Measurements from ENCODE around the gene DCBLD1.

Gene DCBLD1

GRCh38 chr6:117496383-117496990 lies 14.0 kb downstream of the DCBLD1 start:
- Histone ChIP-seq H3K27me3 (ENCODE audit: insufficient read depth, low read length) (no peaks in the 10 kb centered on the region), H3K4me1 (ENCODE audit: control insufficient read depth, insufficient read depth, low read length, unreplicated experiment) (peaks cover 80% of the 10 kb centered on the region), H3K79me2 (ENCODE audit: control insufficient read depth, insufficient read depth, low read length, unreplicated experiment) (peaks cover 80% of the 10 kb centered on the region), H3K27ac (ENCODE audit: low read depth, low read length) (peak overlapping the region; percentile 99), H3K36me3 (ENCODE audit: insufficient read depth, low read length) (no peaks in the 10 kb centered on the region), H2AFZ (ENCODE audit: low read length, unreplicated experiment) (no peak overlapping the region), H3K4me3 (ENCODE audit: low read depth, low read length) (peak overlapping the region; percentile 70)

GRCh38 chr6:117497237-117497636 lies 14.8 kb downstream of the DCBLD1 start:
- Histone ChIP-seq H3K4me3 (ENCODE audit: low read depth, low read length) (peak overlapping the region; percentile 70; the same call in 1 of the 2 replicates), H3K27ac (ENCODE audit: low read depth, low read length) (peak overlapping the region; percentile 99), H3K79me2 (ENCODE audit: control insufficient read depth, insufficient read depth, low read length, unreplicated experiment) (peaks cover 85% of the 10 kb centered on the region), H3K36me3 (ENCODE audit: insufficient read depth, low read length) (no peaks in the 10 kb centered on the region), H3K4me1 (ENCODE audit: control insufficient read depth, insufficient read depth, low read length, unreplicated experiment) (peaks cover 80% of the 10 kb centered on the region), H3K27me3 (ENCODE audit: insufficient read depth, low read length) (no peaks in the 10 kb centered on the region), H2AFZ (ENCODE audit: low read length, unreplicated experiment) (no peak overlapping the region)

- Histone ChIP-seq H2AFZ (ENCODE audit: low read length, unreplicated experiment) (peak overlapping the region; percentile 20), H3K79me2 (ENCODE audit: control insufficient read depth, insufficient read depth, low read length, unreplicated experiment) (peaks cover 84% of the 10 kb centered on the region), H3K27me3 (ENCODE audit: insufficient read depth, low read length) (no peaks in the 10 kb centered on the region), H3K4me3 (ENCODE audit: low read depth, low read length) (peak overlapping the region; percentile 64), H3K27ac (ENCODE audit: low read depth, low read length) (peak overlapping the region; percentile 99), H3K4me1 (ENCODE audit: control insufficient read depth, insufficient read depth, low read length, unreplicated experiment) (peaks cover 80% of the 10 kb centered on the region), H3K36me3 (ENCODE audit: insufficient read depth, low read length) (no peaks in the 10 kb centered on the region)
These were observed 15.7 kb downstream of the DCBLD1 start for GRCh38 chr6:117498159-117498558.

GRCh38 chr6:117501722-117502121 lies 19.2 kb downstream of the DCBLD1 start:
- no peak overlapping the region for H3K4me3 ChIP-seq (ENCODE audit: low read depth, low read length)
- no peak overlapping the region for H2AFZ ChIP-seq (ENCODE audit: low read length, unreplicated experiment)
- H3K79me2 ChIP-seq (ENCODE audit: control insufficient read depth, insufficient read depth, low read length, unreplicated experiment), result peaks cover 60% of the 10 kb centered on the region
- peaks cover 55% of the 10 kb centered on the region for H3K4me1 ChIP-seq (ENCODE audit: control insufficient read depth, insufficient read depth, low read length, unreplicated experiment)
- H3K27me3 ChIP-seq (ENCODE audit: insufficient read depth, low read length), result no peaks in the 10 kb centered on the region
- H3K27ac ChIP-seq (ENCODE audit: low read depth, low read length), result no peak overlapping the region
- peaks cover 6% of the 10 kb centered on the region; the same call in 1 of the 2 replicates for H3K36me3 ChIP-seq (ENCODE audit: insufficient read depth, low read length)

GRCh38 chr6:117502580-117502979 lies 20.1 kb downstream of the DCBLD1 start:
- Histone ChIP-seq H3K79me2 (ENCODE audit: control insufficient read depth, insufficient read depth, low read length, unreplicated experiment) (peaks cover 51% of the 10 kb centered on the region), H3K4me3 (ENCODE audit: low read depth, low read length) (no peak overlapping the region), H3K27me3 (ENCODE audit: insufficient read depth, low read length) (no peaks in the 10 kb centered on the region), H2AFZ (ENCODE audit: low read length, unreplicated experiment) (no peak overlapping the region), H3K27ac (ENCODE audit: low read depth, low read length) (no peak overlapping the region), H3K36me3 (ENCODE audit: insufficient read depth, low read length) (peaks cover 6% of the 10 kb centered on the region; the same call in 1 of the 2 replicates), H3K4me1 (ENCODE audit: control insufficient read depth, insufficient read depth, low read length, unreplicated experiment) (peaks cover 48% of the 10 kb centered on the region)

- H3K36me3 ChIP-seq (ENCODE audit: insufficient read depth, low read length), result peaks cover 6% of the 10 kb centered on the region; the same call in 1 of the 2 replicates
- H2AFZ ChIP-seq (ENCODE audit: low read length, unreplicated experiment), result no peak overlapping the region
- H3K4me1 ChIP-seq (ENCODE audit: control insufficient read depth, insufficient read depth, low read length, unreplicated experiment), result peaks cover 42% of the 10 kb centered on the region
- no peaks in the 10 kb centered on the region for H3K27me3 ChIP-seq (ENCODE audit: insufficient read depth, low read length)
- peaks cover 51% of the 10 kb centered on the region for H3K79me2 ChIP-seq (ENCODE audit: control insufficient read depth, insufficient read depth, low read length, unreplicated experiment)
- no peak overlapping the region for H3K27ac ChIP-seq (ENCODE audit: low read depth, low read length)
- H3K4me3 ChIP-seq (ENCODE audit: low read depth, low read length), result no peak overlapping the region
These were observed 20.7 kb downstream of the DCBLD1 start for GRCh38 chr6:117503211-117503610.

- H3K79me2 ChIP-seq (ENCODE audit: control insufficient read depth, insufficient read depth, low read length, unreplicated experiment), result peaks cover 44% of the 10 kb centered on the region
- no peak overlapping the region for H3K27ac ChIP-seq (ENCODE audit: low read depth, low read length)
- no peaks in the 10 kb centered on the region for H3K27me3 ChIP-seq (ENCODE audit: insufficient read depth, low read length)
- H3K36me3 ChIP-seq (ENCODE audit: insufficient read depth, low read length), result peaks cover 6% of the 10 kb centered on the region; the same call in 1 of the 2 replicates
- H3K4me1 ChIP-seq (ENCODE audit: control insufficient read depth, insufficient read depth, low read length, unreplicated experiment), result peaks cover 33% of the 10 kb centered on the region
- H2AFZ ChIP-seq (ENCODE audit: low read length, unreplicated experiment), result no peak overlapping the region
- H3K4me3 ChIP-seq (ENCODE audit: low read depth, low read length), result no peak overlapping the region
These were observed 22.1 kb downstream of the DCBLD1 start for GRCh38 chr6:117504478-117505144.

GRCh38 chr6:117505311-117505710 lies 22.8 kb downstream of the DCBLD1 start:
- no peak overlapping the region for H2AFZ ChIP-seq (ENCODE audit: low read length, unreplicated experiment)
- no peak overlapping the region for H3K27ac ChIP-seq (ENCODE audit: low read depth, low read length)
- H3K36me3 ChIP-seq (ENCODE audit: insufficient read depth, low read length), result peaks cover 6% of the 10 kb centered on the region; the same call in 1 of the 2 replicates
- peaks cover 40% of the 10 kb centered on the region for H3K79me2 ChIP-seq (ENCODE audit: control insufficient read depth, insufficient read depth, low read length, unreplicated experiment)
- H3K4me1 ChIP-seq (ENCODE audit: control insufficient read depth, insufficient read depth, low read length, unreplicated experiment), result peaks cover 27% of the 10 kb centered on the region
- no peaks in the 10 kb centered on the region for H3K27me3 ChIP-seq (ENCODE audit: insufficient read depth, low read length)
- H3K4me3 ChIP-seq (ENCODE audit: low read depth, low read length), result no peak overlapping the region

- Histone ChIP-seq H3K79me2 (ENCODE audit: control insufficient read depth, insufficient read depth, low read length, unreplicated experiment) (peaks cover 32% of the 10 kb centered on the region), H3K4me1 (ENCODE audit: control insufficient read depth, insufficient read depth, low read length, unreplicated experiment) (peaks cover 27% of the 10 kb centered on the region), H3K4me3 (ENCODE audit: low read depth, low read length) (no peak overlapping the region), H3K27me3 (ENCODE audit: insufficient read depth, low read length) (no peaks in the 10 kb centered on the region), H2AFZ (ENCODE audit: low read length, unreplicated experiment) (no peak overlapping the region), H3K36me3 (ENCODE audit: insufficient read depth, low read length) (peaks cover 9% of the 10 kb centered on the region; the same call in 1 of the 2 replicates), H3K27ac (ENCODE audit: low read depth, low read length) (no peak overlapping the region)
These were observed 23.8 kb downstream of the DCBLD1 start for GRCh38 chr6:117506180-117506835.

GRCh38 chr6:117506907-117507306 lies 24.4 kb downstream of the DCBLD1 start:
- Histone ChIP-seq H3K27ac (ENCODE audit: low read depth, low read length) (no peak overlapping the region), H3K4me3 (ENCODE audit: low read depth, low read length) (no peak overlapping the region), H3K36me3 (ENCODE audit: insufficient read depth, low read length) (peaks cover 9% of the 10 kb centered on the region; the same call in 1 of the 2 replicates), H3K27me3 (ENCODE audit: insufficient read depth, low read length) (no peaks in the 10 kb centered on the region), H3K79me2 (ENCODE audit: control insufficient read depth, insufficient read depth, low read length, unreplicated experiment) (peaks cover 26% of the 10 kb centered on the region), H2AFZ (ENCODE audit: low read length, unreplicated experiment) (no peak overlapping the region), H3K4me1 (ENCODE audit: control insufficient read depth, insufficient read depth, low read length, unreplicated experiment) (peaks cover 28% of the 10 kb centered on the region)
